ENCODE measurements around the gene RAD18. TPM values are rescaled to one million over a fixed set of nuclear protein-coding genes. Genes with fewer than 3 reads are reported as not detected.

RAD18 gene, protein sequence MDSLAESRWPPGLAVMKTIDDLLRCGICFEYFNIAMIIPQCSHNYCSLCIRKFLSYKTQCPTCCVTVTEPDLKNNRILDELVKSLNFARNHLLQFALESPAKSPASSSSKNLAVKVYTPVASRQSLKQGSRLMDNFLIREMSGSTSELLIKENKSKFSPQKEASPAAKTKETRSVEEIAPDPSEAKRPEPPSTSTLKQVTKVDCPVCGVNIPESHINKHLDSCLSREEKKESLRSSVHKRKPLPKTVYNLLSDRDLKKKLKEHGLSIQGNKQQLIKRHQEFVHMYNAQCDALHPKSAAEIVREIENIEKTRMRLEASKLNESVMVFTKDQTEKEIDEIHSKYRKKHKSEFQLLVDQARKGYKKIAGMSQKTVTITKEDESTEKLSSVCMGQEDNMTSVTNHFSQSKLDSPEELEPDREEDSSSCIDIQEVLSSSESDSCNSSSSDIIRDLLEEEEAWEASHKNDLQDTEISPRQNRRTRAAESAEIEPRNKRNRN
- 5.8 and 9.4 TPM in 2 replicates for total RNA-seq

GRCh38 chr3:8963137-8963853 is at the start of gene RAD18:
Gene RAD18, minus strand, starts transcription at chr3:8963472. Its CDS starts 87 bp downstream, at chr3:8963385.

Other genes starting within 250 kb of the RAD18 start
- not detected in 2 replicates for gene CAV3, start 229.7 kb downstream of the RAD18 start, total RNA-seq
- gene OXTR, start 193.9 kb downstream of the RAD18 start, total RNA-seq = 0.36 and 0.68 TPM in 2 replicates